ENCODE results near the gene TIPARP.
"Not testable (repeated sequence)": the region's sequence is repeated elsewhere in the genome, so short reads cannot be mapped to it uniquely, and the experiment has no call there.

Gene TIPARP

GRCh38 chr3:156720826-156721225 lies 46.4 kb downstream of the TIPARP start:
- DNase-seq = no peak

GRCh38 chr3:156721687-156722618 lies 47.6 kb downstream of the TIPARP start:
- no peak for DNase-seq

GRCh38 chr3:156723182-156723619 lies 48.8 kb downstream of the TIPARP start:
- DNase-seq = no peak

GRCh38 chr3:156725682-156726081 lies 51.3 kb downstream of the TIPARP start:
- peak; percentile 82 for DNase-seq

GRCh38 chr3:156726456-156726855 lies 52.1 kb downstream of the TIPARP start:
- DNase-seq = no peak

GRCh38 chr3:156727519-156728205 lies 53.3 kb downstream of the TIPARP start:
- DNase-seq = no peak

- DNase-seq = peak; percentile 95
Observed at GRCh38 chr3:156728267-156728985, 54.0 kb downstream of the TIPARP start.

- DNase-seq = no peak
Observed at GRCh38 chr3:156729460-156730179, 55.2 kb downstream of the TIPARP start.

- no peak for DNase-seq
Observed at GRCh38 chr3:156731813-156732212, 57.4 kb downstream of the TIPARP start.

- no peak for DNase-seq
Observed at GRCh38 chr3:156732261-156732660, 57.9 kb downstream of the TIPARP start.

- no peak for DNase-seq
Observed at GRCh38 chr3:156732715-156733421, 58.5 kb downstream of the TIPARP start.

- not testable (repeated sequence) for DNase-seq
Observed at GRCh38 chr3:156734661-156735060, 60.3 kb downstream of the TIPARP start.

GRCh38 chr3:156735471-156735870 lies 61.1 kb downstream of the TIPARP start:
- DNase-seq = no peak

GRCh38 chr3:156737049-156737448 lies 62.7 kb downstream of the TIPARP start:
- DNase-seq = not testable (repeated sequence)

GRCh38 chr3:156738251-156738650 lies 63.9 kb downstream of the TIPARP start:
- DNase-seq = no peak

- no peak for DNase-seq
Observed at GRCh38 chr3:156739976-156740375, 65.6 kb downstream of the TIPARP start.

GRCh38 chr3:156740581-156740980 lies 66.2 kb downstream of the TIPARP start:
- not testable (repeated sequence) for DNase-seq

- DNase-seq = no peak
Observed at GRCh38 chr3:156741935-156742334, 67.5 kb downstream of the TIPARP start.

- peak; percentile 33 for DNase-seq
Observed at GRCh38 chr3:156742401-156742800, 68.0 kb downstream of the TIPARP start.

- no peak for DNase-seq
Observed at GRCh38 chr3:156743859-156744258, 69.5 kb downstream of the TIPARP start.

GRCh38 chr3:156744631-156745030 lies 70.2 kb downstream of the TIPARP start:
- DNase-seq = no peak

GRCh38 chr3:156745766-156746165 lies 71.4 kb downstream of the TIPARP start:
- no peak for DNase-seq
